ENCODE data around the gene RALGPS1.

RALGPS1 gene

DNA sequence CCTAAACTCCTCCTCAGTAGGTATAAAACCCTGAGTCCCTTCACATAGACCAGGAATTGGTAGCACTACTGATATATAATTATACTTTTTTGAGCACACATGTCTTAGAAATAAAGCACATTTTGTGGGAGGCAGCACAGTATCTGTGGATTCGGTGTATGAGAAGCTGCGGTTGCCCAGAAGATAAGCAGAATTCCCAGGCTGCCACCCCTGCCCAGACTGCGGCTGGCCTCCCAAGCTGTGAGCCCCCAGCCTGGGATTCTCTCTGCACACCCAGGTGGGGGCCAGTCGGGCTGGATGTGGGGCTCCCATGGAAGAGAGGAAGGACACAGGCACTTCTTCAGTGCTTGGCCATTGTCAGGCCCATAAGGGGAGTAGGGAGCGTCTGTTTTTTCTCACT lies 233.4 kb downstream of the RALGPS1 start:
- TF ChIP-seq, protein P1, sequence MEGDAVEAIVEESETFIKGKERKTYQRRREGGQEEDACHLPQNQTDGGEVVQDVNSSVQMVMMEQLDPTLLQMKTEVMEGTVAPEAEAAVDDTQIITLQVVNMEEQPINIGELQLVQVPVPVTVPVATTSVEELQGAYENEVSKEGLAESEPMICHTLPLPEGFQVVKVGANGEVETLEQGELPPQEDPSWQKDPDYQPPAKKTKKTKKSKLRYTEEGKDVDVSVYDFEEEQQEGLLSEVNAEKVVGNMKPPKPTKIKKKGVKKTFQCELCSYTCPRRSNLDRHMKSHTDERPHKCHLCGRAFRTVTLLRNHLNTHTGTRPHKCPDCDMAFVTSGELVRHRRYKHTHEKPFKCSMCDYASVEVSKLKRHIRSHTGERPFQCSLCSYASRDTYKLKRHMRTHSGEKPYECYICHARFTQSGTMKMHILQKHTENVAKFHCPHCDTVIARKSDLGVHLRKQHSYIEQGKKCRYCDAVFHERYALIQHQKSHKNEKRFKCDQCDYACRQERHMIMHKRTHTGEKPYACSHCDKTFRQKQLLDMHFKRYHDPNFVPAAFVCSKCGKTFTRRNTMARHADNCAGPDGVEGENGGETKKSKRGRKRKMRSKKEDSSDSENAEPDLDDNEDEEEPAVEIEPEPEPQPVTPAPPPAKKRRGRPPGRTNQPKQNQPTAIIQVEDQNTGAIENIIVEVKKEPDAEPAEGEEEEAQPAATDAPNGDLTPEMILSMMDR (IDR thresholded peaks at IDR 0.05; ENCODE audit: low read depth, low read length), result no peak
- H3K4me3 ChIP-seq (ENCODE audit: low read depth, low read length), result no peak overlapping the region

DNA sequence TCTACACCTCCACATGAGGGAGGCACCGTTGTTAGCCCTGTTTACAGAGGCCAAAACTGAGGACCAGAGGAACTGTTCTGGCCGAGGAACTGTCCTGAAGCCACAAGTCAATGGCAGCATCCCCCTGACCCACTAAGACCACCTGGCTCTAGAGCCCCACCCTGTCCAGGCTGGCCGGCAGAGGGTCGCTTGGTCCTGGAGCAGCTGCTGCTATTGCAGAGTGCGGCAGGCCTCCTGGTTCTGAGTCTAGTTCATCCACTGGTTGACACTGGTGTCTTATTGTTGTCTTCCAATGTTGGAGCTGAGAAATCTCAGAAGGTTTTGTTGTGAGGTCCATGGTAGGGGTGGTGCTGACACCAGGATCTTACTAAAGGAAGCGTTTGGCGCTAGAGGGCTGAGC lies 234.4 kb downstream of the RALGPS1 start:
- TF ChIP-seq, protein P1 (IDR thresholded peaks at IDR 0.05; ENCODE audit: low read depth, low read length), result no peak
- H3K4me3 ChIP-seq (ENCODE audit: low read depth, low read length), result no peak overlapping the region

DNA sequence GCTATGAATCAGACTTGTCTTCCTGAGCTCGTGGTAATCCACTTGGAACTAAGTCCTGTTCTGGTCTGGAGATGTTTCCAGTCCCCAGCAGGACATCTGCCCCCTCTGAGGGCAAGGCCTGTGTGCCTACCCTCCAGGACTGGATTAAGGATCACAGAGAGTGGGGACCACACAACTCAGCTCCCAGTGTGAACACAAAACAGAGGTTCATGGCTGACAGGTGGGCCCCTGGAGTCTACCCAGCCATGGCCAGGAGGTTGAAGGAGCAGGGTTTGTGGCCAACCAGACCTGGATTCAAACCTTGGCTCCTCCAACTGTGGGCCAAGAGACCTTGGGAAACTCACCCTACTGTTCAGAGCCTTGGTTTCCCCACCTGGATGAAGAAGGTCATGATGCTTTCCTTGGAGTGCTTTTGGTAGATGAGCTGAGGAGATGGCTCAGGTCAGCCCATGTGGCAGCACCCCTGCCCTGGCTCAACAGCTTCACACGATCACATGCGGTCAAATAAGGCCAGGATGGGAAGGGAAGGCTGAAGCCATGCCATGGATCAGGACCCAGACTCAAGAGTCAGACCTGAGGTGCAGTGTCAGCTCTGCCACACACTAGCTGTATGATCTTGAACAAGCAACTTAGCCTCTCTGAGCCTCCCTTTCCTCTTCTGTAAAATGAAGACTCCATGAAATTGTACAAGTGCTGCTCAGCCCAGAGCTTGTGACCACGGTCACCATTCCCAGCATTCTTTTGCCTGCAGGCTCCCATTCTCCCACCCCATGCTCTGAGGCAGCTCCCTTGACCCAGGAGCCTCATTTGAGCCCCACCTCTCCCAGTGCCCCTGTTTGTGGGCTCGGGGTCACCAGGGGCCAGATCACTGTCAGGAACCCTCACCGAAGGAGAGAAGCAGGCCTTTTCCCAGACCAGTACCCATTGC lies 235.1 kb downstream of the RALGPS1 start:
- TF ChIP-seq, protein P1 (IDR thresholded peaks at IDR 0.05; ENCODE audit: low read depth, low read length), result no peak
- no peak overlapping the region for H3K4me3 ChIP-seq (ENCODE audit: low read depth, low read length)

DNA sequence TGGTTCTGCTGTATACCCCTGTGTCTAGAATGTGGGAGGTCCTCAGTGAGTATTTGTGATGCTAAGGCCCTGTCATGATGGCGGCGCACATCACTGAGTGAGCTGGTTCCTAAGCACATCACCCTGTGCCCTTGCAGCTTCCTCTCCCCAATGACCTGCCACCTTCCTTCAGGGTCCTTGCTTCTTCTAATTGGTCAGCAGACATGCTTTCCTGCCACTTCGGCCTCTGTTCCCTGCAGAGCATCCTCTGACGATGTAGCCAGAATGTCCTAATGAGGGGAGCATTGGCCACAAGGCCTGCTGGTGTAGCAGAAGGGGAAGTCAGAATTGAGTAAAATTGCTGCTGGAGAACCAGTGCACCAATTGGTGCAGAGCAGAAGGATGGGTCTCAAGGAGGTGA lies 238.9 kb downstream of the RALGPS1 start:
- TF ChIP-seq, protein P1 (IDR thresholded peaks at IDR 0.05; ENCODE audit: low read depth, low read length), result no peak

DNA sequence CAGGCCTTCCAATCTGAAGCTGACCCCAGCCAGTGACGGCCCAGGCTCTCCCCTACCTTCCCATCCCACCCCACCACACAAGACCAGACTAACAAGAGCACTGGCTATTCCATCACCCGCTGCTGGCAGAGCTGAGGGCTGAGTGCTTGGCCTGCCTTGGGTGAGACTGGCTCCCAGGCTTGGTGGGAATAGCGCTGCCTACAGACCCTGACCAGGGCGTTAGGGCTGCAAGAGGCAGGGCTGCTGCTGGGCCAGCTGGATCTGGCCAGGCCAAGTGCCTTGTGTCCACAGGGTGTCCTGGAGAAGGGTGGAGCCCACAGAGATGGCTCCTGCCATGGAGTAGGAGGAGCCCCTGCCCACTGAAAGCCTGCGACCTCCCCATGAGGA lies 239.4 kb downstream of the RALGPS1 start:
- no peak overlapping the region for H3K4me3 ChIP-seq (ENCODE audit: low read depth, low read length)

More for the DNA sequence above, 238.9 kb downstream of the RALGPS1 start:
- no peak overlapping the region for H3K4me3 ChIP-seq (ENCODE audit: low read depth, low read length)

DNA sequence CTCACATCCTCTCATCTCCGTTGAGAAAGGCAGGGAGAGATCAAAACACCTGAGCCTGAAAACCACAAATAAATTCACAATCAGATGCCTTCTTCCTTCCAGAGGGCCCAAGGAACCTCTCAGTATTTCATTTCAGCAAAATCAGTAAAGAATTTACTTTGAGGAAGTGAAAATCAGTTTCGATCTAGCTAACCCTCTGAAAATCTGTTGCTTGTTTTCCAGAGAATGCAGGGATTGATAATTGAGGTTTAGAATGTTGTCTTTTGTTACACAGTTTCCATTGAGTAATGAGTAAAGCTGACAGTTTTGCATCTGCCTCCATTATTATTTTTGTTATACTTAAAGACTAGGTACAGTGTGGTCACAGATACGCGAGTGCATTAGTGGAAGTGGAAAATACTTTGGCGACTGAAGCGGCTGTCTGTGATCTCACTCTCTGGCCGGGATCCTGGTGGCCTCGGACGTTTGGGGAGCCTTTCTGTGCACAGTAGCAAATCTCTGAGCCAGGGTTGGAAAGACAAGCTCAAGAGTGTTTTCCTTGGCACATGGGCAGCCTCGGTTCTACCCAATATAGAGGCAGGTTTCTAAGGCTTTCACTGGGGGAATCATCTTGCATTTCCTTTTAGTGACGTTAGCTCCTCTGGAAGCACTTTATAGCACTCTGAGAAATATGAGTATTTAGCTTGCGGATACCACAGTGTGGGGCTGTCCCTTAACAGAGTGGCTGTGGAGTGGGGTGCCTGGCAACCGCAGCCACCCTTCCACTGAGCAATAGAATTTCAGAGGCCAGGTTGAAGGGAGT lies 240.0 kb downstream of the RALGPS1 start:
- TF ChIP-seq, protein P1 (IDR thresholded peaks at IDR 0.05; ENCODE audit: low read depth, low read length), result no peak
- H3K4me3 ChIP-seq (ENCODE audit: low read depth, low read length), result no peak overlapping the region

More for the DNA sequence above, 239.4 kb downstream of the RALGPS1 start:
- TF ChIP-seq, protein P1 (IDR thresholded peaks at IDR 0.05; ENCODE audit: low read depth, low read length), result no peak

Measured in WI38 (cell line).